Heart right ventricle (tissue), 16 donors: Measurements from ENCODE around the gene SRSF4. TPM values are rescaled to one million over a fixed set of nuclear protein-coding genes. Genes with fewer than 3 reads are reported as not detected.

ENCODE experiments used
- ATAC-seq, 8 donors: fragments of 200-7000 bp; cut with Tn5 transposase; one replicate each; pipeline ENCODE4 v1.9.1; 2020; ENCODE audit warnings: mild to moderate bottlenecking in 8 of 8, moderate library complexity in 8 of 8, moderate number of reproducible peaks in 1 of 8
- DNase-seq, 2 donors: peaks; one replicate each; pipeline ENCODE4 v3.0.0-alpha.2; 2020
- H3K27ac ChIP-seq, 10 donors: fragments of 200-600 bp; sonication (generic) in 2 of 10; one replicate each; pipeline versions ENCODE4 v1.5.0 to v1.8.0; 2020 to 2022; ENCODE audit warnings: mild to moderate bottlenecking in 3 of 10
- H3K27me3 ChIP-seq, 7 donors: fragments of 200-600 bp; one replicate each; pipeline ENCODE4 v1.8.0; 2021 to 2022; ENCODE audit warnings: mild to moderate bottlenecking in 2 of 7
- H3K36me3 ChIP-seq, 9 donors: fragments of 200-600 bp; sonication (generic) in 1 of 9; one replicate each; pipeline versions ENCODE4 v1.5.0 to v1.8.0; 2020 to 2022; ENCODE audit warnings: mild to moderate bottlenecking in 2 of 9
- H3K4me1 ChIP-seq, 9 donors: fragments of 200-600 bp; sonication (generic) in 1 of 9; one replicate each; pipeline versions ENCODE4 v1.5.0 to v1.8.0; 2020 to 2022; ENCODE audit warnings: mild to moderate bottlenecking in 4 of 9
- H3K4me3 ChIP-seq, 10 donors: fragments of 200-600 bp; sonication (generic) in 2 of 10; one replicate each; pipeline versions ENCODE4 v1.5.0 to v1.8.0; 2020 to 2022; ENCODE audit warnings: mild to moderate bottlenecking in 7 of 10, moderate library complexity in 2 of 10
- H3K9me3 ChIP-seq, 11 donors: fragments of 200-600 bp in 10 of 11; sonication (generic) in 2 of 11; one replicate each; pipeline versions ENCODE4 v1.5.0 to v1.8.0; 2013 to 2022; ENCODE audit warnings: mild to moderate bottlenecking in 2 of 11, control low read depth in 1 of 11, moderate library complexity in 1 of 11
- WGBS, 2 donors: extraction: QIAGEN DNeasy Blood & Tissue Kit; methylation state at CpG; one replicate each; pipeline ENCODE4 v1.1.7; 2013; ENCODE audit warnings: inconsistent platforms in 1 of 2; 5-methylcytosine and 5-hydroxymethylcytosine counted together
- intact Hi-C, 10 donors: fragments of 100-400 bp; cut with DNase I; formaldehyde crosslinking; loops; one replicate each; pipeline versions ENCODE4 v1.11.1 to v1.14.2; 2022
- polyA plus RNA-seq, 2 donors: library from polyadenylated mRNA; stranded (reverse); fragments of 200-250 nt; gene quantifications; one replicate each; pipeline ENCODE4 v1.2.3, GENCODE V29; 2013
- total RNA-seq, 10 donors: library from RNA; stranded (reverse); fragmentation: NEBNext Ultra II Directional in 3 of 10; extraction: Animal tissue kit (Norgen Biotek cat#: 25700) in 3 of 10; gene quantifications; one replicate each; pipeline versions ENCODE4 v1.2.1 to v1.2.4, GENCODE V29; 2021 to 2023
- TF ChIP-seq, protein P1 (sequence below), 9 donors: fragments of 200-600 bp; sonication (generic) in 2 of 9; IDR thresholded peaks; one replicate each; pipeline versions ENCODE4 v1.5.0 to v1.8.0; 2021 to 2022; ENCODE audit warnings: antibody characterized with exemption in 9 of 9, mild to moderate bottlenecking in 5 of 9, moderate library complexity in 1 of 9
- donor health status: Arrhythmogenic right ventricular cardiomyopathy.
- donor health status: ischemic (EF 13 %, LVEDD 7.1; RV severe dilation, severe dysfunction).
- donor health status: healthy with polysubstance abuse.
- donor health status: DM: no; HTN: yes; CAD: no.
- donor health status: DM: no; HTN: no; CAD: no.
- donor health status: ischemic (EF 25% LVEDD 6.9; RV normal size, moderate dysfunction).
- donor health status: ischemic (EF 25% LVEDD 5.7; RV mildly dilated, moderate dysfunction).
- donor health status: healthy.
- donor health status: DM: yes; HTN: yes; CAD: no.
- donor health status: Ischemic cardiomyopathy.
- donor health status: ischemic (EF 35%, LVEDD 5.7; RV mildly dilated, moderate dysfunction).
- donor health status: nonischemic (EF 11% LVEDD 7.7; RV severe dilation, severe dysfunction).
- donor health status: DM: yes; HTN: yes; CAD: no.
- donor health status: PGD.
- donor health status: ischemic (EF 29% LVEDD 5.4; RV normal size, mild dysfunction).
- donor health status: nonischemic (EF 23%, LVEDD 6.1; RV moderate dilation, normal function).

Gene SRSF4
- total and polyA plus RNA-seq, 12 donors: 40.8 to 67.8 (median 49.0) TPM

DNA sequence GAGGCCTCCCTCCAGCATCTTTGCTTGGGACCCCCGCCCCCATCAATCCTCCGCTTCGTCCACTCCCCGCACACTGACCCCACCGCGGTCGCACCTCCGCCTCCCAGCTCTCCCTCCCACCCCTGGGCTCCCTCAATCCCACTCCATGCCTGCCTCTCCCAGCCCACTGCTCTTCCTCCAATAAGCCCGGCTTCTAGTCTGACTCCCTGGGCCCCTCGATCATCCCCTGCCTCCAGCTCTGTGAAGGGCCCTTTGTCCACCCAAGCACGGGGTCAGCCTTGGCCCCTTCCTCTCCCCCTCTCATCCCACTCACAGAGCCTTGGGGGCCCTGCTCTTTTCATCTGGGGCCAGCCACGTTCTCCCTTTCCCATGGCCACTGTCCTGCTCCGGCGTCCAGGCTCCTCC is 56.5 kb downstream of the SRSF4 start:
- peak overlapping the region; percentile 81 to 97 (median 90) for H3K27ac ChIP-seq
- peaks cover 6 to 36% (median 28%) of the 10 kb centered on the region in 9 donors for H3K4me1 ChIP-seq
- peak in 1 of 2 donors; percentile 16 for DNase-seq
- peak overlapping the region; percentile 59 to 99 (median 70) for H3K4me3 ChIP-seq
- peaks cover 0 to 61% (median 18%) of the 10 kb centered on the region in 7 donors for H3K27me3 ChIP-seq
- TF ChIP-seq, protein P1, sequence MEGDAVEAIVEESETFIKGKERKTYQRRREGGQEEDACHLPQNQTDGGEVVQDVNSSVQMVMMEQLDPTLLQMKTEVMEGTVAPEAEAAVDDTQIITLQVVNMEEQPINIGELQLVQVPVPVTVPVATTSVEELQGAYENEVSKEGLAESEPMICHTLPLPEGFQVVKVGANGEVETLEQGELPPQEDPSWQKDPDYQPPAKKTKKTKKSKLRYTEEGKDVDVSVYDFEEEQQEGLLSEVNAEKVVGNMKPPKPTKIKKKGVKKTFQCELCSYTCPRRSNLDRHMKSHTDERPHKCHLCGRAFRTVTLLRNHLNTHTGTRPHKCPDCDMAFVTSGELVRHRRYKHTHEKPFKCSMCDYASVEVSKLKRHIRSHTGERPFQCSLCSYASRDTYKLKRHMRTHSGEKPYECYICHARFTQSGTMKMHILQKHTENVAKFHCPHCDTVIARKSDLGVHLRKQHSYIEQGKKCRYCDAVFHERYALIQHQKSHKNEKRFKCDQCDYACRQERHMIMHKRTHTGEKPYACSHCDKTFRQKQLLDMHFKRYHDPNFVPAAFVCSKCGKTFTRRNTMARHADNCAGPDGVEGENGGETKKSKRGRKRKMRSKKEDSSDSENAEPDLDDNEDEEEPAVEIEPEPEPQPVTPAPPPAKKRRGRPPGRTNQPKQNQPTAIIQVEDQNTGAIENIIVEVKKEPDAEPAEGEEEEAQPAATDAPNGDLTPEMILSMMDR (IDR thresholded peaks at IDR 0.05): no peak
- 58 to 64% methylated on average over 11 to 14 of the region's 14 CpGs for WGBS, 2 donors
- no peaks in the 10 kb centered on the region for H3K9me3 ChIP-seq
- no peaks in the 10 kb centered on the region for H3K36me3 ChIP-seq
- no peak for ATAC-seq
- intact Hi-C loops: loop anchor here in 2 of 10 donors (1.0 to 10.0 kb wide), 2 partner anchors 50 to 78 kb away; no protein-coding TSS in a partner anchor

DNA sequence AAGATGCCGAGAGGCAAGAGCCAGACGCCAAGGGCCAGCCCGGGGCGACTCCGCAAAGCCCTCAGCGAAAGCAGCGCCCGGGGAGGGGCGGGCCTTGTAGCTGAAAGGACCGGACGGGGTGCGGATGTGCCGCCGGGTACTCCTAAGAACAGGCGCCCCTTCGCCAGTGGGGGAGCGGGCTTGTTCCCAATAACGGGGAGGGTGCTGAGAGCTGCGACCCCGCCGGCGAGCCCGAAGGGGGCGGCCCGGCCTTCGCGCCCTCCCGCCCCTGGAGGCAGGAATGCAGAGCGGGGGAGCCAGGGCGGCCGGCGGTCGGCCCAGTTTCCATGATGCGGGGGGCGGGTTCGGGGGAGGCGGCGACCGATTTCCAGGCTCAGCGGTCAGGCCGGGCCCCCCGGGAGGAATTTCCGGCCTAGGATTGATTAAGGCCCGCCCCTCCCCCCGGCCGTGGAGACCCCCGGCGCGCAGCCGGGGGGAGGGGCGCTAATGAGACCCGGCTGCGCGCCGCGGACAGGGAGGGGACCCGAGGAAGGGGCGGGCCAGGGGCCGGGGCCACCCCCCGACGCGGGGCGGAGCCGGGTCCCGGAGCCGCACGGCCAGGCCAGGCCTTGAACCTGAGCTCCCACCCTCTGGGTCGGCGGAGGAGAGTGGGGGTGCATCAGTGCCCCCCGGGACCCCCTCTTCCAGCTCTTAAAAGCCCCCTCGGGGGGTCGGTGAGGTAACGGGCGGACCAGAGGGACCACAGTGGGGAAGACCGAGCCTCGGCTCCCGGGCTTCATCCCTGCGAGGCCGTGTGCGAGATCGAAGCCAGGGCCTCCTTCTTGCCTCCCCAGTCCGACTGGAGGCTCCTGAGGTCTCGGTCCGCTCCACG is 57.1 kb downstream of the SRSF4 start:
- DNase-seq (peak; percentile 83 to 90), ATAC-seq (peak; percentile 73 to 84 (median 82))
- WGBS, 2 donors: 3 to 4% methylated on average over 66 to 85 of the region's 85 CpGs
- H3K36me3 ChIP-seq: no peaks in the 10 kb centered on the region
- TF ChIP-seq, protein P1 (IDR thresholded peaks at IDR 0.05): peak; percentile 54 to 80 (median 76)
- peaks cover 0 to 63% (median 18%) of the 10 kb centered on the region in 7 donors for H3K27me3 ChIP-seq
- peak overlapping the region; percentile 81 to 97 (median 90) for H3K27ac ChIP-seq
- H3K4me1 ChIP-seq: peaks cover 8 to 36% (median 28%) of the 10 kb centered on the region in 9 donors
- H3K9me3 ChIP-seq: no peaks in the 10 kb centered on the region
- intact Hi-C loops: loop anchor here in 6 of 10 donors (1.0 to 10.0 kb wide), 4 partner anchors 50 to 242 kb away; partner anchors contain the start of gene SRSF4 (in 4 of the 6)
- H3K4me3 ChIP-seq: peak overlapping the region; percentile 59 to 99 (median 70)

DNA sequence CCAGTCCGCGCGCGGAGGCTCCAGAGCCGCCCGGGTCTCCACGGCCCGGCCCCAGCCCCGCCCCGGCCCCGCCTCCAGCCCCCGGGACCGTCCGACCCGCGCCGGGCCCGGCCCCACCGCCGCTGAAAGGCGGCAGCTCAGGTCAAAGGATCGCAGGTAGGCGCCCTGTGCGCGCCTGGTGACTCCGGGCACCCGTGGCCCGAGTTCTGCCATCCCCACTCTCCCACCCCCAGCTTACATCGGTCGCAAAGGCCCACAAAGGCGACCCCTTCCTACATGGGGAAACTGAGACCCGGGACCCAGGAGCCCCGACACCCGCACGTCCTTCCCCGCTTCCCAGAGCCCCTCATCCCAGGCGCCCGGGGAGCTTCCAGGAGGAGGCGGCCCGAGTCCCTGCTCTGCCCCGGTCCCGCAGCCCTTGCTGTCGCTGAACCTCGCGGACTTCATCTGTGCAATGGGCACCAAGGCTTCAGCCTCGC is 57.8 kb downstream of the SRSF4 start, which contains the start of gene TMEM200B:
TSS of gene TMEM200B (minus strand) at position 17 of the 479 bp plus-strand sequence. CDS start 2,075 bp downstream, outside the sequence.
- Histone ChIP-seq H3K36me3 (peaks cover 0 to 3% (median 0%) of the 10 kb centered on the region in 9 donors), H3K27ac (peak within 1 kb of the TSS; percentile 81 to 97 (median 90)), H3K4me1 (peaks cover 8 to 36% (median 28%) of the 10 kb centered on the region in 9 donors), H3K27me3 (peaks cover 0 to 63% (median 18%) of the 10 kb centered on the region in 7 donors), H3K9me3 (no peaks in the 10 kb centered on the region), H3K4me3 (peak within 1 kb of the TSS; percentile 59 to 99 (median 70))
- intact Hi-C loops: loop anchor here in 6 of 10 donors (2.0 to 10.0 kb wide), 4 partner anchors 51 to 242 kb away; partner anchors contain the start of gene SRSF4 (in 5 of the 6)
- WGBS, 2 donors: 0 to 1% methylated on average over 33 to 43 of the region's 46 CpGs
- TF ChIP-seq, protein P1 (IDR thresholded peaks at IDR 0.05): no peak
- peak in 1 of 2 donors; percentile 34 for DNase-seq
- peak; percentile 8 to 45 (median 32) for ATAC-seq
